ACHN (cell line): ENCODE measurements around the gene KNTC1.
A peak's percentile ranks its signal among the peaks of the same experiment; 100 is the strongest.
"Not testable (repeated sequence)": the region's sequence is repeated elsewhere in the genome, so short reads cannot be mapped to it uniquely, and the experiment has no call there.

ENCODE experiments used
- DNase-seq: peaks from one replicate; pipeline ENCODE4 v3.0.0-alpha.2; 2015
- in situ Hi-C: cut with HindIII; loops from 2 replicates; pipeline ENCODE4 v1.10.0; 2017; ENCODE audit warnings: low sequenced_read_pairs, low pct_ligation_motif_present, low pct_unique_long_range_greater_than_20kb

Gene KNTC1

DNA sequence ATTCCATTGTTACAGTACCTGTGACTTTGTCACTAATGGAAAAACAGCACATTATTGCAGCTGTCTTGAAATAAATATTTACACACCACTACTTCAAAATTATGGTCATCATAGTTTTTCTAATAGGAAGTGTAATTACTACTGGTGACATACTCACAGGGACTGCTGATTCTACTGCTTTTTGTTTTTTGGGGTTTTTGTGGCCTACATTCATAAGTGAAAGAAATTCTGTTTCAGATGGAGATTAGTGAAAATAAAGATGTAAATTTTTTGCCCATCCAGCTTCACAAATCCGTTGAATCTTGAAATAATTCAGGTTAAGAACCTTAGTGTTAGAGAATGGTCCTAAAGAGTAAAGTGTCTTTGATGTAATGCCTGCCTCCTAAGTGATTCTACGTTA, 17.5 kb downstream of the KNTC1 start:
- in situ Hi-C loops: no loop called here
- DNase-seq: no peak

DNA sequence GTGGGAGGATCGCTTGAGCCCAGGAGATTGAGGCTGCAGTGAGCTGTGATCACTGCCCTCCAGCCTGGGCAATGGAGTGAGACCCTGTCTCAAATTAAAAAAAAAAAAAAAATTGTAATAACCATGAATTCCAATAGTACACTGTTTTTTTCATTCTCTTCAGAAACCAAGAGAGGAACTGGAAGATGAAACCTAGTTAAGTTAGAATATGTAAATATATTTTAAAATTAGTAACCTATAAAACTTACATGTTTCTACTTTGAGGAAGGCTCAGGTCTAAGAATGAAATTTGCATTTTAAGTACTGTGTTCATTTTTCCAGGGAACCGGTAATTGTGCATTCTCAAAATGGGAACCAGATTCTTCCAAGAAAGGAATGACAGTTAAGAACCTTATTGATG, 18.8 kb downstream of the KNTC1 start:
- in situ Hi-C loops: no loop called here
- DNase-seq: no peak

DNA sequence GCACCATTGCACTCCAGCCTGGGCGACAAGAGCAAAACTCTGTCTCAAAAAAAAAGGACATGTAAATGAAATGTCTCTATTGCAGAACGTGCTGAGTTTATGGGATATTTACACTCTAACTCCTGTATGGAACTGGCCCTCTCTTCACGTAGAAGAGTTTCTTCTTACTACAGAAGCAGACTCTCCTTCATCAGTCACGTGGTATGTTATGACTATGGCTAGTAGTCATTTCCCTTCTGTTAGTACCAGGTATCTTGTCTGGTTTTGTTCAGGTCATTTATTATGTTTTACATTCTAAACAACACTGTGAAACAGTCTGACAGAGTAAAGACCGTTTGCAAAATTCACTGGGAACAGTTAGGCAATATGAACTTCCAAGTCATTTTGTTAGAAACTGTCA, 20.3 kb downstream of the KNTC1 start:
- in situ Hi-C loops: no loop called here
- no peak for DNase-seq

DNA sequence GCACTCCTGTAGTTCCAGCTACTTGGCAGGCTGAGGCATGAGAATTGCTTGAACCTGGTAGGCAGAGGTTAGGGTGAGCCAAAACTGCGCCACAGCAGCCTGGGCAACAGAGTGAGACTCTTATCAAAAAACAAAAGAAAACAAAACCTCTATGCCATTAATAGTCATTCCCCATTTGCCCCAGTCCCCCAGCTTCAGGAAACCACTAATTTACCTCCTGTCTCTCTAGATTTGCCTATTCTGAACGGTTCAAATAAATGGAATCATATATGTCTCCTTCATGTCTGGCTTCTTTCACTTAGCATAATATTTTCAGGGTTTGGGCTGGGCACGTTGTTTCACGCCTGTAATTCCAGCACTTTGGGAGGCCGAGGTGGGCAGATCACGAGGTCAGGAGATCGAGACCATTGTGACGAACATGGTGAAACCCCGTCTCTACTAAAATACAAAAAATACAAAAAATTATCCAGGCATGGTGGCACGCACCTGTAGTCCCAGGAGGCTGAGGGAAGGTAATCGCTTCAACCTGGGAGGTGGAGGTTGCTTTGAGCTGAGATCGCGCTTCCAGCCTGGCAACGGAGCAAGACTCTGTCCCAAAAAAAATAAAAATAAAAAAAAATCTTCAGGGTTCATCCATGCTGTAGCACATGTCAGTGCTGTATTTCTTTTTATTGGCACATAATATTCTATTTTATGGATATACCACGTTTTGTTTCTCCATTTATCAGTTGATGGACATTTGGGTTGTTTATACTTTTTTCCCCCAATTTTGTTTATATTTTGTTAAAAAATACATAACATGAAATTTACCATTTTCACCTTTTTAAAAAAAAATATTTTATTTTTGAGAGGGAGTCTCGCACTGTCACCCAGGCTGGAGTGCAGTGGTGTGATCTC, 31.9 kb downstream of the KNTC1 start:
- no peak for DNase-seq
- in situ Hi-C loops: no loop called here

DNA sequence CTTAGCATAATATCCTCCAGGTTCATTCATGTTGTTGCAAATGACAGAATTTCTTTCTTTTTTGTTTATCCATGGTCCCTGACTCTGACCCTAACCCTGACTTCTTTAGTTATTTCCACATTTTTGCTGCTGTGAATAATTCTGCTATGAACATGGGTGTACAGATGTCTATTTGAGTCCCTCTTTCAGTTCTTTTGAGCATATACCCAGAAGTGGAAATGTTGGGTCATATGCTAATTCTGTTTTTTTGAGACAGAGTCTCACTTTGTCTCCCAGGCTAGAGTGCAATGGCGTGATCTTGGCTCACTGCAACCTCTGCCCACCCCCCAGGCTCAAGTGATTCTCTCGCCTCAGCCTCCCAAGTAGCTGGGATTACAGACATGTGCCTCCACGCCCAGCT, 33.1 kb downstream of the KNTC1 start:
- no peak for DNase-seq
- in situ Hi-C loops: no loop called here

DNA sequence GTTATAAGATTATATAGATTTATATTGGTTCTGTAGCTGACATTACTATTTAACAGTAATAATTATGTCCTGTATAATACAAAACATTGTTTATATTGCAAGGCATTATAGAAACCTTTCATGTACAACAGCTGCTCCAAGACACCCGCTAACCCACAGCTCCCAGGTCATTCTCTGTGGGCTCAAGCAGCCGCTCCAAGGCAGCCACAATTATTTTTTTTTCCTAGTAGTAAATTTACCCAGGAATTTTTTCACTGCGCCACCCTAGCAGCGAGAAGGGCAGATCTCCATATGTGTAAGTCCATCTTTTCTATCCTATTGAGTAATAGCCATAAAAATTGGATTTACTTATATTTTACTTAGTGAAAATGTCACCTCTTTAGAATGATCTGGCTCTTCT, 36.3 kb downstream of the KNTC1 start:
- in situ Hi-C loops: no loop called here
- DNase-seq: no peak

DNA sequence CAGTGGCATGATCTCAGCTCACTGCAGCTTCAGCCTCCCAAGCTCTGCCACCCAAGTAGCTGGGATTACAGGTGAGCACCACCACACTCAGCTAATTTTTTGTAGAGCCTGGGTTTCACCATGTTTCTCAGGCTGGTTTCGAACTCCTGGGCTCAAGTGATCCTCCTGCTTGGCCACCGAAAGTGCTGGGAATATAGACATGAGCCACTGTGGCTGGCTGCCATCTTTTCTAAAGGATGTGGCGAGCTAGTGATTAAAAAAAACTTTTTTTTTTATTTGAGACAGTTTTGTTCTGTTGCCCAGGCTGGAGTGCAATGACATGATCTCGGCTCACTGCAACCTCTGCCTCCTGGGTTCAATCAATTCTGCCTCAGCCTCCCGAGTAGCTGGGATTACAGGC, 39.8 kb downstream of the KNTC1 start:
- DNase-seq, in situ Hi-C loops: not testable (repeated sequence)

DNA sequence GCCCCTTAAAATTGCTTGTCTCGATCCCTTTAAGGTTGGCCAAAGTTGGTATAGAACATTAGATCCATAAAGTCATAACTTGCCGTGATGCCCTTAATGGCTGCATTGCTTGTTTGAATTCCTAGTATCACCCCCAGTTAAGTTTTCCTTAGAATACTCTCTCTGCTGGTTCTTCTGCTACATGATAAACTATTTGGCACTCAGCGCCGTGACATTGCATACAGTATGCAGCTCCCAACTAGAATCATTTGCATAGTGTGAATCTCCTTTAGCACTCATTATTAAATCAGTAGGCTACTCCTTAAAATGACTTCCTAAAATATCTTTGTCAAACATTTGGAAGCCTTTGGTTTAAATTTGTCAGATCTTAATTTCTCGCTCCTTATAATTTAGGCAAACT, 42.2 kb downstream of the KNTC1 start:
- in situ Hi-C loops: no loop called here
- no peak for DNase-seq

DNA sequence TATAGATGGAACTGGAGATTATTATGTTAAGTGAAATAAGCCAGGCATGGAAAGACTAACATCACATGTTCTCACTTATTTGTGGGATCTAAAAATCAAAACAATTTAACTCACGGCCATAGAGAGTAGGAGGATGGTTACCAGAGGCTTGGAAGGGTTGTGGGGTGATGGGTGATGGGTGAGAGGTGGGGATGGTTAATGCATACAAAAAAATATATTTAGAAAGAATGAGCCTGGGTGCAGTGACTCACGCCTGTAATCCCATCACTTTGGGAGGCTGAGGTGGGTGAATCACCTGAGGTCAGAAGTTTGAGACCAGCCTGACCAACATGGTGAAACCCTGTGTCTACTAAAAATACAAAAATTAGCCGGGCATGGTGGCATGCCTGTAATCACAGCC, 43.0 kb downstream of the KNTC1 start:
- in situ Hi-C loops: not testable (repeated sequence)
- peak; percentile 31 for DNase-seq

DNA sequence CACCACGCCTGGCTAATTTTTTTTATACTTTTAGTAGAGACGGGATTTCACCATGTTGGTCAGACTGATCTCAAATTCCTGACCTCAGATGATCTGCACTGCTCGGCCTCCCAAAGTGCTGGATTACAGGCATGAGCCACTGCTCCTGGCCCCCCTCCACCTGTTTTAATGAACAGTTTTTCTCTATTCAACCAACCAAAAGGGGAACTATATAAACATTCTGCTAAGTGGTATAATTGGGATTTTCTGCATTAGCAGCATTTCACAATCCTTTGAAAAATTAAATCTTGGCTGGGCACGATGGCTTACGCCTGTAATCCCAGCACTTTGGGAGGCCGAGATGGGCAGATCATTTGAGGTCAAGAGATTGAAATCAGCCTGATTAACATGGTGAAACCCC, 44.8 kb downstream of the KNTC1 start:
- DNase-seq: no peak
- in situ Hi-C loops: no loop called here

DNA sequence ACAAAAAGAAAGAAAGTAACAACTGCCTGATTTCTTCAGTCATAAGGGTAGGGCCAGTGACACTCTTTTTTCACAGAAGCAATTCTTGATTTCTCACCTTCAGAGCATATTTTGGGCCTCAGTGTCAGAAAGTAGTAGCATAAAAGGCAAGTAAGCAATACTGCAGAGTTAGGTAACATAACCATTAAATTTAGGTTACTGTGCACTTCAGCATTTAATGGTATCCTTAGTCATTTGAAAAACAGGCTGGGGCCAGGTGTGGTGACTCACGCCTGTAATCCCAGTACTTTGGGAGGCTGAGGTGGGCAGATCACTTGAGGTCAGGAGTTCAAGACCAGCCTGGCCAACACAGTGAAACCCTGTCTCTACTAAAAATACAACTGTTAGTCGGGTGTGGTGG, 56.2 kb downstream of the KNTC1 start:
- DNase-seq, in situ Hi-C loops: not testable (repeated sequence)

DNA sequence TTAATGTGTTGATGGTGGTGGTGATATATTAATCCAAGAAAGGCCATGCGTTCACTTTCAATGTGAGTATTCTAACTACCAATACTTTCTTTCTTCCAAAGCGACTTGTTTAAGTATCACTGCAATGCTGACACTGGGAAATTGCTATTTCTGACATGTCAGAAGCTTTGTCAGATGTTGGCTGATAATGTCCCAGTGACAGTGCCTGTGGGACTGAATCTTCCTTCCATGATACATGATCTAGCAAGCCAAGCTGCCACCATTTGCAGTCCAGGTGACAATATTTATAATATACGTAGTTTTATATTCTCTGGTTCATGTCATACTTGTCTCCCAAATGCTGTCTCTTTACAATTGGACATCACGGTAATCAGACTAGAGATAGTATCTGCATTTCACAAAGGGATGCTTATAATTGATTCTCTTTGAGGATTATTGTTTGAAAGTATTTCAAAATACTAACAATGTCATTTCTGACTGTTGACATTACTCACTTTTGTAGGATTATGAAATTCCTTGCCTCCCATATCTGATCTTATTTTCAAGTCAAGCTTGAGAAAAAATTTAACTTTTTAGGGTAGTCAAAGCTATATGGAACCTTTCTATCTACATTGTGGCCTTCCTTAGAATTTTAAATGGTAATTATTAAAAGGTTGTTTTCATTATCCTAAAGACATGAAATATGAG, 57.3 kb downstream of the KNTC1 start:
- DNase-seq: no peak
- in situ Hi-C loops: no loop called here

DNA sequence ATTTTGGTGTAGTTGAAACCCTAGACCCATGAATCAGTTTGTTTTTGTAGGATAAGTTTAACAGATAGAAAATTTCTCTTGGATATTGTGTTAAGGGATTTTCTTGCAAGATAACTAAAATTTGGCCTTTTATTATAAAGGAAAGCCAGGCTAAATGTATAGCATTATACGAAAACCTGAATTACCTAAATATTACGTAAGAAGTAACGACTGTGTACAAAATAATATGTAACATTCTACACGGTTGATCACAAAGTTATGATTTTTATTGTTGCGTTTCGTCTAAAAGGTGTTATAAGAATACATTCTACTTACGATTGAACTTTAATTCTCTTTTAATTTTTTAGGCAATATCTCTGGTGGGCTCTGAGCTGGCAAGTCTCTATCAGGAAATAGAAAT, 63.9 kb downstream of the KNTC1 start:
- in situ Hi-C loops: no loop called here

DNA sequence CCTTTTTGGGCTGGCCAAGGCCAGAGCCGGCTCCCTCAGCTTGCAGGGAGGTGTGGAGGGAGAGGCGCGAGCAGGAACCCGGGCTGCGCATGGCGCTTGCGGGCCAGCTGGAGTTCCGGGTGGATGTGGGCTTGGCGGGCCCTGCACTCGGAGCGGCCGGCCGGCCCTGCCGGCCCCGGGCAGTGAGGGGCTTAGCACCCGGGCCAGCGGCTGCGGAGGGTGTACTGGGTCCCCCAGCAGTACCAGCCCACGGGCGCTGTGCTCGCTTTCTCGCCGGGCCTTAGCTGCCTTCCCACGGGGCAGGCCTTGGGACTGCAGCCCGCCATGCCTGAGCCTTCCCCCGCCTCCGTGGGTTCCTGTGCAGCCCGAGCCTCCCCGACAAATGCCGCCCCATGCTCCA, 64.9 kb downstream of the KNTC1 start:
- DNase-seq, in situ Hi-C loops: not testable (repeated sequence)

More for the DNA sequence above, 63.9 kb downstream of the KNTC1 start:
- no peak for DNase-seq

DNA sequence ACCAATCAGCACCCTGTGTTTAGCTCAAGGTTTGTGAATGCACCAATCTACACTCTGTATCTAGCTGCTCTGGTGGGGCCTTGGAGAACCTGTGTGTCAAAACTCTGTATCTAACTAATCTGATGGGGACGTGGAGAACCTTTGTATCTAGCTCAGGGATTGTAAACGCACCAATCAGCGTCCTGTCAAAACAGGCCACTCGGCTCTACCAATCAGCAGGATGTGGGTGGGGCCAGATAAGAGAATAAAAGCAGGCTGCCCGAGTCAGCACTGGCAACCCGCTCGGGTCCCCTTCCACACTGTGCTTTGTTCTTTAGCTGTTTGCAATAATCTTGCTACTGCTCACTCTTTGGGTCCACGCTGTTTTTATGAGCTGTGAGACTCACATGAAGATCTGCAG, 65.5 kb downstream of the KNTC1 start:
- in situ Hi-C loops, DNase-seq: not testable (repeated sequence)

DNA sequence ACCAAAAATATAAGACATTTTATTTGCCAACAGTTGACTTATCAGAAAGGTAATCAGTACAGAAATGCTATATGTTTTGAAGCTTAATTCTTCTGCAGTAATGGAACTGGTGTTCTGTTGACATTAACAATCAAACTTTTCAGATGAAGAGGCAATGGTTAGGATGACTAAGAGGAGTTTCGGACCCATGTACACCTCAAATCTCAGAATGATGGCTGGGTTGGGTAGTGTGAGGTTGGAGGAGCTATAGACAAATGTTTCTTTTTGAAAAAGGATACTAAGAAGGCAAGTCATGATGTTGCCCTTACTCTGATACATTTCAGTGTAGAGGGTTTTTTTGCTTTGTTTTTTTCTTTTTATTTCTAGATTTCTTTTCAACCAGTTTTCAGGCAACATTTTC, 66.9 kb downstream of the KNTC1 start:
- in situ Hi-C loops: no loop called here
- no peak for DNase-seq

DNA sequence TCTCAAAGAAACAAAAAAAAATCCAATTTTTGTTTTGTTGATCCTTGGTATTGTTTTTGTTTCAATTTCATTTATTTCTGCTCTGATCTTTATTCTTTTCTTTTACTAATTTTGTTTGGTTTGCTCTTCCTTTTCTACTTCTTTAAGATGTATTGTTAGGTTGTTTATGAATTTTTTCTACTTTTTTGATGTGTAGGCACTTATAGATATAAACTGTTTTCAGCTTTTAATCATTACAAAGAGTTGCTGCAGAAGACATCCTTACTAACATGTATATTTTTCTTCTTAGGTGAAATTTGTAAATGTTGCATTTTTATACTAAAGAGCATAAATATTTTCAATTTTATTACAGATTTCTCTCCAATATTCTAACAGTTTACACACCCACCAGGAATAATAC, 69.8 kb downstream of the KNTC1 start:
- DNase-seq: no peak
- in situ Hi-C loops: no loop called here

DNA sequence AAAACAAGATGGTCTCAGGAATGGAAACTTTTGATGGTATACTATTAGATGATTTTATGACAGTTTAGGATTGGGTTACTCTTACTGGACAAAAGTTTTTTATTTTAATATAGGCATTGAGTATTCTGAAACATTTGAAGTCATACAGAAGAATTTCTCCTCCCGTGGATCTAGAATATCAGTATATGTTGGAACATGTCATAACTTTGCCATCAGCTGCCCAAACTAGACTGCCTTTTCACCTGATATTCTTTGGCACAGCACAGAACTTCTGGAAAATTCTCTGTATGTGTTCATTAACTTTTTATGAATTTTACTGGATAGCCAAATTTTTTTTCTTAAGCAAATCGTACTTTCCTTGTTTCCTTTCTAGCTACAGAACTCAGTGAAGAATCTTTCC, 75.4 kb downstream of the KNTC1 start:
- in situ Hi-C loops: no loop called here
- DNase-seq: no peak

DNA sequence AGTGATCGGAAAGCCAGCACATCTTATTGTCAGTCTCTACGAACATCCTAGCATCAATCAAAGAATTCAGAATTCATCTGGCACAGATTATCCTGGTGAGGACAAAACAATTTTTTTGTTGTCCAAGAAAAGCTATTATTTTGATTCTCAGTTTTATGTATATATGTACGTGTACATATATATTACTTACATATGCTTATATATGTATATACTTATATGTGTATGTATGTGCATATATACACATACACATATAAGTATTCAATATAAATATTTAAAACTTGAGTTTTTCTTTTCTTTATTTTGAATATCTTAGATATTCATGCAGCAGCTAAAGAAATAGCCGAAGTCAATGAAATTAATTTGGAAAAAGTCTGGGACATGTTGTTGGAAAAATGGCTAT, 77.9 kb downstream of the KNTC1 start:
- in situ Hi-C loops: no loop called here
- no peak for DNase-seq

DNA sequence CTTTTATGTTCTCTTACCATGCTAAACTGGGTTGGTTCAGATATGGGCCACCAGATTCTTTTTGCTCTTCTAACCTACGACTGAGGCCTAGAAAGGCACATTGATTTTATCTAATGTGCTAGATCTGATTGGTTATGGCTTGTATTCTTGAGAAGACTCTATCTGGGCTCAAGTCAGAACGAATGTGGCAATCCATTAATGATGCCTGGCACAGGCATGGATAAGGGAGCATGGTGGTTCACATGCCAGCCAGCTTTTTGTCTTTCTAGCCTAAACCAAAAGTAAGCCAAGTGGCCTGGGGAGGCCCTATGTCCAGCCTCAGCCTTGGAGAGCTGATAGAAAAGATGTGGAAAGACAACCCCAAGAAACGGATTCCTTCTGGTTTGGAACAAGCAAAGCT, 82.7 kb downstream of the KNTC1 start:
- DNase-seq: no peak
- in situ Hi-C loops: no loop called here
